RWPE2 (cell line): ENCODE measurements around the gene COPZ2.

Experiments used
- ATAC-seq: fragments of 200-7000 bp; cut with Tn5 transposase; 3 replicates; pipeline ENCODE4 v1.9.1; 2021; ENCODE audit warnings: low read depth
- DNase-seq: peaks from one replicate; pipeline ENCODE4 v3.0.0-alpha.2; 2020; ENCODE audit warnings: low spot score
- H3K27ac ChIP-seq: fragments of 450-650 bp; 2 replicates; pipeline ENCODE4 v1.5.1; 2017; ENCODE audit warnings: mild to moderate bottlenecking; ENCODE audit not compliant: poor library complexity, severe bottlenecking
- H3K27me3 ChIP-seq: fragments of 250-450 bp; sonication (Bioruptor Pico); 2 replicates; pipeline ENCODE4 v1.5.1; 2021; ENCODE audit warnings: mild to moderate bottlenecking, moderate library complexity; ENCODE audit not compliant: insufficient read depth, poor library complexity, severe bottlenecking
- H3K36me3 ChIP-seq: fragments of 250-450 bp; sonication (Bioruptor Pico); 2 replicates; pipeline ENCODE4 v1.5.1; 2020; ENCODE audit warnings: low read depth, mild to moderate bottlenecking, moderate library complexity
- H3K4me1 ChIP-seq: fragments of 250-450 bp; sonication (Bioruptor Pico); 2 replicates; pipeline ENCODE4 v1.5.1; 2021; ENCODE audit warnings: mild to moderate bottlenecking, moderate library complexity; ENCODE audit not compliant: insufficient read depth, poor library complexity, severe bottlenecking
- H3K4me3 ChIP-seq: fragments of 250-450 bp; sonication (Bioruptor Pico); 2 replicates; pipeline ENCODE4 v1.5.1; 2021; ENCODE audit warnings: mild to moderate bottlenecking, moderate library complexity; ENCODE audit not compliant: severe bottlenecking
- H3K9me3 ChIP-seq: fragments of 250-450 bp; sonication (Bioruptor Pico); 2 replicates; pipeline ENCODE4 v1.5.1; 2021; ENCODE audit warnings: mild to moderate bottlenecking, moderate library complexity; ENCODE audit not compliant: severe bottlenecking
- TF ChIP-seq, protein P1 (sequence below): fragments of 450-650 bp; IDR thresholded peaks from one replicate; pipeline ENCODE4 v1.5.1; 2017; ENCODE audit warnings: mild to moderate bottlenecking, moderate library complexity; ENCODE audit not compliant: poor library complexity, severe bottlenecking

Gene COPZ2

DNA sequence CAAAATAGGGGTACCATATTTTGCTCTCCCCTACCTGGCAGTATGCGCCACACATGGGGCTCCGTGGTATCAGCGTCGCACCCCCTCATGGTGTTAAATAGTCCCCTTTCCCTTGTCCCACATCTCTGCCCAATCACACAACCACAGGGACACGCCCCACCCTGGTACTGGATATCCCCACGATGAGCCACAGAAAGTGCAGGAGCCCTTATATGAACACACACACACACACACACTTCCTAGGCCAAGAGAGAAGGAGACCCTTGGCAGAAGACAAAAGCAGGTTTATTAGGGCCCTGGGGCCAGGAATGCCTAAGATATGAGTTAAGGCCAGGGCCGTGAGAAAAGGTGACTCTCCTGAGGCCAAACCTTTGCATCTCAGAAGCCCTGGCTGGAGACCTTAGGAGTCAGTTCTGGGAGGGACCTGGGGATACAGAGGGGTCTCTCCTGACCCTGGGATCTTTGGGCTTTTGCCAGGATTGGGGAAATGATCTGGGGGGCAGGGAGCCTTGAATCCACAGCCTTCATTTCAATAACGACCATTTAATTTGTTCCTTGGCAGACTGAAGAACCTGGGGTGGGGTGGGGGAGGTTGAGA lies 11.6 kb downstream of the COPZ2 start:
- H3K27me3 ChIP-seq, result no peaks in the 10 kb centered on the region
- peak overlapping the region; percentile 76 for H3K27ac ChIP-seq
- H3K9me3 ChIP-seq, result no peaks in the 10 kb centered on the region
- TF ChIP-seq, protein P1, sequence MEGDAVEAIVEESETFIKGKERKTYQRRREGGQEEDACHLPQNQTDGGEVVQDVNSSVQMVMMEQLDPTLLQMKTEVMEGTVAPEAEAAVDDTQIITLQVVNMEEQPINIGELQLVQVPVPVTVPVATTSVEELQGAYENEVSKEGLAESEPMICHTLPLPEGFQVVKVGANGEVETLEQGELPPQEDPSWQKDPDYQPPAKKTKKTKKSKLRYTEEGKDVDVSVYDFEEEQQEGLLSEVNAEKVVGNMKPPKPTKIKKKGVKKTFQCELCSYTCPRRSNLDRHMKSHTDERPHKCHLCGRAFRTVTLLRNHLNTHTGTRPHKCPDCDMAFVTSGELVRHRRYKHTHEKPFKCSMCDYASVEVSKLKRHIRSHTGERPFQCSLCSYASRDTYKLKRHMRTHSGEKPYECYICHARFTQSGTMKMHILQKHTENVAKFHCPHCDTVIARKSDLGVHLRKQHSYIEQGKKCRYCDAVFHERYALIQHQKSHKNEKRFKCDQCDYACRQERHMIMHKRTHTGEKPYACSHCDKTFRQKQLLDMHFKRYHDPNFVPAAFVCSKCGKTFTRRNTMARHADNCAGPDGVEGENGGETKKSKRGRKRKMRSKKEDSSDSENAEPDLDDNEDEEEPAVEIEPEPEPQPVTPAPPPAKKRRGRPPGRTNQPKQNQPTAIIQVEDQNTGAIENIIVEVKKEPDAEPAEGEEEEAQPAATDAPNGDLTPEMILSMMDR, result no peak
- peak; percentile 15 for ATAC-seq
- peak; percentile 79 for DNase-seq
- no peaks in the 10 kb centered on the region for H3K36me3 ChIP-seq
- peaks cover 18% of the 10 kb centered on the region for H3K4me1 ChIP-seq
- peak overlapping the region; percentile 29 for H3K4me3 ChIP-seq

DNA sequence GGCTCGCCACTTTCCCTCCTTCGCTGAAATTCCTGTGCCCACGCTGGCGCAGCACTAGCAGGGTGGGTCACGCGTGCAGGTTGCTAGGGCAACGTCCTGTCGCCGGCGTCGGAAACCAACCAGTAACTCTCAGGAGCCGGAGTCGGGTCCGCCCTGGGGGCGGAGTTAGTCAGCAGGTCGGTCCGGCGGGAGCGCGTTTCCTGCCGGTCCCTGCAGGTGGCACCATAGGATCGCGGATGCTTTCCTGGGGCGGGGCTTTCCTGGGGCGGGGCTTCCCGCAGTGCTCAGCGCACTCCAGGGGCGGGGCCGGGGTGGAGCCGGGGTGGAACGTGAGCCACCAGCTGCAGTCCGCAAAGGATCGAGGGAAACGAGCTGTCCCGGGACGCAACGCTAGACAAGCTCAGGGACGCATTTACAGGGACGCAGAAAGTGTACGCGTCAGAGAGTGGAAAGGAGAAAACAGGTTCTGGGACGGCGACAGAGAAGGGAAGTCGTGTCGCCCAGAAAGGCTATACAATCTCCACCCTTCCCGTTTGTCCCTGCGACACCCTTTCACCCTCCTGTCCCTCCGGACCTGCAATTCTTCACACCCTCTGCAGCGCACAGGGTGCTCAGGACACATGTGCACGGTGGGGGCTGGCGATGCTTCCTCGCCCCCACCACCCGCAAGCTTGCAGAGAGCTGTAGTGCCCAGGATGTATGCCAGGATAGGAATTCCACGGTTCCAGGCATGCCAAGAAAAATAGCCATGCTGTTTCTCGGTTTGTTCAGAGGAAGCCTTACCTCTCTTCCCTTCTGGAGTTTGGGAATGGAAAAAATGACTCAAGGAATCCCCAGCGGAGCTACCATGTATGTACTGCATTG lies 12.3 kb downstream of the COPZ2 start:
- Histone ChIP-seq H3K4me3 (peak overlapping the region; percentile 29), H3K9me3 (no peaks in the 10 kb centered on the region), H3K4me1 (peaks cover 18% of the 10 kb centered on the region), H3K27me3 (no peaks in the 10 kb centered on the region), H3K36me3 (no peaks in the 10 kb centered on the region), H3K27ac (peak overlapping the region; percentile 76)
- TF ChIP-seq, protein P1, result peak; percentile 95
- peak; percentile 64 for ATAC-seq
- peak; percentile 99 for DNase-seq

- peak overlapping the region; percentile 29 for H3K4me3 ChIP-seq
- DNase-seq (peak; percentile 78), ATAC-seq (peak; percentile 7)
- no peaks in the 10 kb centered on the region for H3K9me3 ChIP-seq
- TF ChIP-seq, protein P1, result no peak
- H3K27ac ChIP-seq, result peak overlapping the region; percentile 76
- no peaks in the 10 kb centered on the region for H3K36me3 ChIP-seq
- no peaks in the 10 kb centered on the region for H3K27me3 ChIP-seq
- H3K4me1 ChIP-seq, result peaks cover 18% of the 10 kb centered on the region
Measured at GRCh38 chr17:48024149-48025039, 13.2 kb downstream of the COPZ2 start.

GRCh38 chr17:48023400-48024148 lies 14.0 kb downstream of the COPZ2 start:
- Histone ChIP-seq H3K27ac (peak overlapping the region; percentile 76), H3K9me3 (no peaks in the 10 kb centered on the region), H3K27me3 (no peaks in the 10 kb centered on the region), H3K4me3 (peak overlapping the region; percentile 29), H3K4me1 (peaks cover 18% of the 10 kb centered on the region), H3K36me3 (no peaks in the 10 kb centered on the region)
- peak; percentile 92 for DNase-seq
- TF ChIP-seq, protein P1, result peak; percentile 41
- peak; percentile 57 for ATAC-seq
